HG03095 (cell line): ENCODE results near the gene MYO5A.
"Not testable (repeated sequence)": the region's sequence is repeated elsewhere in the genome, so short reads cannot be mapped to it uniquely, and the experiment has no call there.

Experiments
- ATAC-seq: cut with Tn5 transposase; IDR thresholded peaks from one replicate; pipeline ENCODE4 v1.9.1; 2021; ENCODE audit warnings: moderate library complexity; ENCODE audit not compliant: unreplicated experiment

The MYO5A gene

GRCh38 chr15:52509500-52510245 lies 19.0 kb downstream of the MYO5A start:
- ATAC-seq: no peak

GRCh38 chr15:52506549-52506948 lies 22.1 kb downstream of the MYO5A start:
- ATAC-seq: no peak

- no peak for ATAC-seq
Observed at GRCh38 chr15:52505151-52505550, 23.5 kb downstream of the MYO5A start.

- peak; percentile 82 for ATAC-seq
Observed at GRCh38 chr15:52503788-52504496, 24.7 kb downstream of the MYO5A start.

- no peak for ATAC-seq
Observed at GRCh38 chr15:52502608-52503007, 26.1 kb downstream of the MYO5A start.

GRCh38 chr15:52499506-52499905 lies 29.2 kb downstream of the MYO5A start:
- no peak for ATAC-seq

- ATAC-seq: no peak
Observed at GRCh38 chr15:52498706-52499105, 30.0 kb downstream of the MYO5A start.

GRCh38 chr15:52496776-52497470 lies 31.8 kb downstream of the MYO5A start:
- no peak for ATAC-seq

GRCh38 chr15:52496175-52496574 lies 32.5 kb downstream of the MYO5A start:
- no peak for ATAC-seq

GRCh38 chr15:52495125-52495524 lies 33.6 kb downstream of the MYO5A start:
- ATAC-seq: no peak

- no peak for ATAC-seq
Observed at GRCh38 chr15:52493968-52494367, 34.7 kb downstream of the MYO5A start.

GRCh38 chr15:52492132-52492531 lies 36.5 kb downstream of the MYO5A start:
- ATAC-seq: no peak

- no peak for ATAC-seq
Observed at GRCh38 chr15:52491472-52491871, 37.2 kb downstream of the MYO5A start.

GRCh38 chr15:52489430-52489829 lies 39.2 kb downstream of the MYO5A start:
- not testable (repeated sequence) for ATAC-seq

- no peak for ATAC-seq
Observed at GRCh38 chr15:52488830-52489229, 39.9 kb downstream of the MYO5A start.

GRCh38 chr15:52486003-52486996 lies 42.4 kb downstream of the MYO5A start:
- no peak for ATAC-seq

GRCh38 chr15:52485290-52485689 lies 43.4 kb downstream of the MYO5A start:
- no peak for ATAC-seq

GRCh38 chr15:52483707-52484106 lies 45.0 kb downstream of the MYO5A start:
- no peak for ATAC-seq

GRCh38 chr15:52481915-52482314 lies 46.8 kb downstream of the MYO5A start:
- ATAC-seq: peak; percentile 95

- ATAC-seq: no peak
Observed at GRCh38 chr15:52480990-52481389, 47.7 kb downstream of the MYO5A start.

- no peak for ATAC-seq
Observed at GRCh38 chr15:52466716-52467115, 62.0 kb downstream of the MYO5A start.
